Measurements from ENCODE around the gene C8G. TPM values are rescaled to one million over a fixed set of nuclear protein-coding genes. Genes with fewer than 3 reads are reported as not detected.
A peak's percentile ranks its signal among the peaks of the same experiment; 100 is the strongest.

The C8G gene
- total and polyA plus RNA-seq, 9 of the 15 experiments (the other 6 are each of a cell fraction or from before 2014, with no cell fraction given), result 0.35 to 5.9 (median 2.7) TPM; not detected in 2

DNA sequence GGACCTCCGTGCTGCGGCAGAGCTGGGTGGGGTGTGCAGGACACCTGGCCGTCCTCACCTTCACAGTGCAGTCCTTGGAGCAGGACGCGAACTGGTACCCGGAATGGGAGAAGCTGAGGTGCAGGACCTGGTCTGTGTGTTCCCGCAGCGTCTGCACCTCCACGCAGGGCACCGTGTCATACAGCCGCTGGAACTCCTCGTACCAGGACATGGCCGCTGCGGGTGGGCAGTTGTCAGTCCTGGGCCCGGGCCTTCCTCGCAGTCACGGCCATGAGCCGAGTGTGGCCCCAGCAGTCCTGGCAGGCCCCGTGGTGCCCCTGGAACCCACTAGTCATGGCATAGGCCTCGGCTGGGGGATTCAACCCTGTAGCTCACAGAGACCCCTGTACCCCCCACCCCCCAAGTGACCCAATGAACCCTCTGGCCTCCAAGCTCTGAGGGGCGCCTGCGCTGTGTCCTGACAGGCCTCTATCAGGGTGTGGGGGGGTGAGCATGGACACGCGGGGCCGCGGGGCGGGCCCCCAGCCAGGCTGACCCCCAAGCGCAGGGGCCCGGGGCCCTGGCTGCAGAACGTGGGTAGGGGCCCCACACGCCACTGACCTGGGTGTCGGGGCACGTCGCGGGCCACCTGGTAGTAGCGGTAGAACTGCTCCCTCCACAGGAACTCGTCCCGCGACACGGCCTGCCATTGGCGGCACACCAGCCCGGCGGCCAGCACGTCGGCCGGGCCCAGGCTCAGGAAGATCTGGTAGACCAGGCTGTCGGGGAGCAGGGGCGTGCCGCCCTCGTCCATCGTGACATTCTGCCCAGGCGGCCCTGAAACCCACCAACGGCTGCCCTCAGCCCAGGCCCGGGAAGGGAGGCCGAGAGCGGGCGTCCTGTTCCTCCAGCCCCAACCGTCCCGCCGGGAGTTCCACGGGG, 1.5 kb upstream of the C8G start (continued):
- TF ChIP-seq, protein P1, sequence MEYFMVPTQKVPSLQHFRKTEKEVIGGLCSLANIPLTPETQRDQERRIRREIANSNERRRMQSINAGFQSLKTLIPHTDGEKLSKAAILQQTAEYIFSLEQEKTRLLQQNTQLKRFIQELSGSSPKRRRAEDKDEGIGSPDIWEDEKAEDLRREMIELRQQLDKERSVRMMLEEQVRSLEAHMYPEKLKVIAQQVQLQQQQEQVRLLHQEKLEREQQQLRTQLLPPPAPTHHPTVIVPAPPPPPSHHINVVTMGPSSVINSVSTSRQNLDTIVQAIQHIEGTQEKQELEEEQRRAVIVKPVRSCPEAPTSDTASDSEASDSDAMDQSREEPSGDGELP (CRISPR knock-in tag; IDR thresholded peaks at IDR 0.05; ENCODE audit: borderline replicate concordance), result peak; percentile 44; the same call in 1 of the 2 replicates
- no peak for TF ChIP-seq ZNF507 (tag; conservative IDR thresholded peaks at IDR 0.05)
- no peak for TF ChIP-seq ZNF696 (CRISPR knock-in tag; conservative IDR thresholded peaks at IDR 0.05)
- TF ChIP-seq, protein P2, sequence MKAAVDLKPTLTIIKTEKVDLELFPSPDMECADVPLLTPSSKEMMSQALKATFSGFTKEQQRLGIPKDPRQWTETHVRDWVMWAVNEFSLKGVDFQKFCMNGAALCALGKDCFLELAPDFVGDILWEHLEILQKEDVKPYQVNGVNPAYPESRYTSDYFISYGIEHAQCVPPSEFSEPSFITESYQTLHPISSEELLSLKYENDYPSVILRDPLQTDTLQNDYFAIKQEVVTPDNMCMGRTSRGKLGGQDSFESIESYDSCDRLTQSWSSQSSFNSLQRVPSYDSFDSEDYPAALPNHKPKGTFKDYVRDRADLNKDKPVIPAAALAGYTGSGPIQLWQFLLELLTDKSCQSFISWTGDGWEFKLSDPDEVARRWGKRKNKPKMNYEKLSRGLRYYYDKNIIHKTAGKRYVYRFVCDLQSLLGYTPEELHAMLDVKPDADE (conservative IDR thresholded peaks at IDR 0.05; ENCODE audit: control insufficient read depth, low read depth, low read length), result no peak
- no peak for TF ChIP-seq NFRKB (IDR thresholded peaks at IDR 0.05; ENCODE audit: low read depth)
- peak in 1 of 3 experiments; percentile 14 for TF ChIP-seq YY1 (IDR thresholded peaks at IDR 0.05; ENCODE audit: borderline replicate concordance in 1 of 3, control insufficient read depth in 1 of 3, extremely low read depth in 1 of 3, insufficient read depth in 3 of 3, insufficient read length in 1 of 3, insufficient replicate concordance in 2 of 3, low read depth in 1 of 3, low read length in 2 of 3)
- TF ChIP-seq EHMT2 (IDR thresholded peaks at IDR 0.05), result no peak
- TF ChIP-seq, protein P3, sequence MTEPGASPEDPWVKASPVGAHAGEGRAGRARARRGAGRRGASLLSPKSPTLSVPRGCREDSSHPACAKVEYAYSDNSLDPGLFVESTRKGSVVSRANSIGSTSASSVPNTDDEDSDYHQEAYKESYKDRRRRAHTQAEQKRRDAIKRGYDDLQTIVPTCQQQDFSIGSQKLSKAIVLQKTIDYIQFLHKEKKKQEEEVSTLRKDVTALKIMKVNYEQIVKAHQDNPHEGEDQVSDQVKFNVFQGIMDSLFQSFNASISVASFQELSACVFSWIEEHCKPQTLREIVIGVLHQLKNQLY (CRISPR knock-in tag; conservative IDR thresholded peaks at IDR 0.05), result no peak
- TF ChIP-seq ZNF830 (CRISPR knock-in tag; IDR thresholded peaks at IDR 0.05), result 0 out of 2 replicates have a peak, but pooled peaks have one; percentile 17
- no peak for TF ChIP-seq TAF7 (tag; IDR thresholded peaks at IDR 0.05)
- no peak for TF ChIP-seq PHB (CRISPR knock-in tag; IDR thresholded peaks at IDR 0.05)
- TF ChIP-seq ZNF707 (CRISPR knock-in tag; conservative IDR thresholded peaks at IDR 0.05), result no peak
- no peak for TF ChIP-seq ZNF444 (CRISPR knock-in tag; IDR thresholded peaks at IDR 0.05)
- TF ChIP-seq RFX7 (CRISPR knock-in tag; IDR thresholded peaks at IDR 0.05), result no peak
- TF ChIP-seq EZH2 (IDR thresholded peaks at IDR 0.05; ENCODE audit: borderline replicate concordance, low read depth, low read length), result no peak
- TF ChIP-seq NFE2L1 (tag; IDR thresholded peaks at IDR 0.05; ENCODE audit: borderline replicate concordance, low read depth), result no peak
- TF ChIP-seq, protein P4, sequence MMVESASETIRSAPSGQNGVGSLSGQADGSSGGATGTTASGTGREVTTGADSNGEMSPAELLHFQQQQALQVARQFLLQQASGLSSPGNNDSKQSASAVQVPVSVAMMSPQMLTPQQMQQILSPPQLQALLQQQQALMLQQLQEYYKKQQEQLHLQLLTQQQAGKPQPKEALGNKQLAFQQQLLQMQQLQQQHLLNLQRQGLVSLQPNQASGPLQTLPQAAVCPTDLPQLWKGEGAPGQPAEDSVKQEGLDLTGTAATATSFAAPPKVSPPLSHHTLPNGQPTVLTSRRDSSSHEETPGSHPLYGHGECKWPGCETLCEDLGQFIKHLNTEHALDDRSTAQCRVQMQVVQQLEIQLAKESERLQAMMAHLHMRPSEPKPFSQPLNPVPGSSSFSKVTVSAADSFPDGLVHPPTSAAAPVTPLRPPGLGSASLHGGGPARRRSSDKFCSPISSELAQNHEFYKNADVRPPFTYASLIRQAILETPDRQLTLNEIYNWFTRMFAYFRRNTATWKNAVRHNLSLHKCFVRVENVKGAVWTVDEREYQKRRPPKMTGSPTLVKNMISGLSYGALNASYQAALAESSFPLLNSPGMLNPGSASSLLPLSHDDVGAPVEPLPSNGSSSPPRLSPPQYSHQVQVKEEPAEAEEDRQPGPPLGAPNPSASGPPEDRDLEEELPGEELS (CRISPR knock-in tag; IDR thresholded peaks at IDR 0.05; ENCODE audit: borderline replicate concordance), result 0 out of 2 replicates have a peak, but pooled peaks have one; percentile 12
- no peak for TF ChIP-seq ZNF57 (CRISPR knock-in tag; IDR thresholded peaks at IDR 0.05)
- no peak for TF ChIP-seq ARID1B (IDR thresholded peaks at IDR 0.05)
- TF ChIP-seq ZNF79 (CRISPR knock-in tag; IDR thresholded peaks at IDR 0.05; ENCODE audit: low read depth), result no peak
- TF ChIP-seq FOXK1 (CRISPR knock-in tag; IDR thresholded peaks at IDR 0.05; ENCODE audit: borderline replicate concordance), result no peak
